Kidney epithelial cell (primary cell): ENCODE measurements around the gene VPS37D. TPM values are rescaled to one million over a fixed set of nuclear protein-coding genes. Genes with fewer than 3 reads are reported as not detected.

ENCODE experiments used
- DNase-seq: peaks from one replicate; pipeline ENCODE4 v3.0.0-alpha.2; 2010; ENCODE audit warnings: low read depth
- H3K27me3 ChIP-seq: 2 replicates; pipeline ENCODE4 v1.6.0; 2011; ENCODE audit warnings: low read length; ENCODE audit not compliant: control insufficient read depth, insufficient read depth
- H3K36me3 ChIP-seq: 2 replicates; pipeline ENCODE4 v1.5.1; 2011; ENCODE audit warnings: low read length; ENCODE audit not compliant: control insufficient read depth, insufficient read depth
- H3K4me3 ChIP-seq: 2 replicates; pipeline ENCODE4 v1.5.1; 2011; ENCODE audit warnings: low read depth, mild to moderate bottlenecking, control low read depth, low read length
- CTCF ChIP-seq: IDR thresholded peaks from 2 replicates; pipeline ENCODE4 v1.5.1; 2011; ENCODE audit warnings: mild to moderate bottlenecking, moderate library complexity, low read length, control low read depth, inconsistent platforms; ENCODE audit not compliant: insufficient read depth, poor library complexity, severe bottlenecking
- total RNA-seq: library from RNA; depleted of rRNA; stranded (reverse); fragments of >200 nt; gene quantifications from 2 replicates; pipeline ENCODE4 v1.2.3, GENCODE V29; 2015

VPS37D gene
- total RNA-seq, 1 donor from 2014 or later = 9.0 TPM

GRCh38 chr7:73703757-73704639, 36.4 kb downstream of the VPS37D start:
- peaks cover 4% of the 10 kb centered on the region for H3K36me3 ChIP-seq
- no peak for TF ChIP-seq CTCF
- no peaks in the 10 kb centered on the region for H3K27me3 ChIP-seq
- H3K4me3 ChIP-seq = no peak overlapping the region
- DNase-seq = no peak

- DNase-seq = no peak
- Histone ChIP-seq H3K4me3 (no peak overlapping the region), H3K36me3 (peaks cover 3% of the 10 kb centered on the region), H3K27me3 (no peaks in the 10 kb centered on the region)
- no peak for TF ChIP-seq CTCF
These were observed 37.3 kb downstream of the VPS37D start for GRCh38 chr7:73704640-73705550.

GRCh38 chr7:73705551-73705920, 37.9 kb downstream of the VPS37D start:
- peaks cover 3% of the 10 kb centered on the region for H3K36me3 ChIP-seq
- no peak overlapping the region for H3K4me3 ChIP-seq
- no peak for DNase-seq
- TF ChIP-seq CTCF = no peak
- H3K27me3 ChIP-seq = no peaks in the 10 kb centered on the region

- no peaks in the 10 kb centered on the region for H3K27me3 ChIP-seq
- no peak for DNase-seq
- no peak for TF ChIP-seq CTCF
- peaks cover 3% of the 10 kb centered on the region for H3K36me3 ChIP-seq
- H3K4me3 ChIP-seq = no peak overlapping the region
These were observed 38.8 kb downstream of the VPS37D start for GRCh38 chr7:73706126-73707044.

GRCh38 chr7:73707045-73707631, 39.5 kb downstream of the VPS37D start:
- Histone ChIP-seq H3K4me3 (no peak overlapping the region), H3K27me3 (no peaks in the 10 kb centered on the region), H3K36me3 (peaks cover 3% of the 10 kb centered on the region)
- DNase-seq = no peak
- no peak for TF ChIP-seq CTCF
